Stimulated activated naive B cell treated with anti-CD40 and anti-IgM and Interleukin-4, amounts not matched to agents 10 μg/mL and 1 μg/mL and 100 μg/mL, for 72 hours (primary cell): ENCODE results near the gene WARS2.

Experiments
- ATAC-seq, 2 donors: fragments of 150-1000 bp; cut with Tn5 transposase; replicated peaks; 2 replicates each; pipeline ENCODE4 v1.10.0; 2021; ENCODE audit warnings: moderate library complexity in 1 of 2
- DNase-seq: peaks from one replicate; pipeline ENCODE4 v3.0.0; 2021
- H3K27ac Mint-ChIP-seq: one replicate; pipeline ENCODE4 v1.8.0; 2022; ENCODE audit warnings: mild to moderate bottlenecking, mixed read lengths
- H3K27me3 Mint-ChIP-seq, 2 donors: one replicate each; pipeline ENCODE4 v1.8.0; 2022; ENCODE audit warnings: mixed read lengths in 2 of 2
- H3K36me3 Mint-ChIP-seq, 2 donors: one replicate each; pipeline ENCODE4 v1.8.0; 2022; ENCODE audit warnings: mixed read lengths in 2 of 2, mild to moderate bottlenecking in 1 of 2
- H3K4me1 Mint-ChIP-seq, 2 donors: one replicate each; pipeline ENCODE4 v1.8.0; 2022; ENCODE audit warnings: mixed read lengths in 2 of 2, mild to moderate bottlenecking in 1 of 2
- H3K4me3 Mint-ChIP-seq, 2 donors: one replicate each; pipeline ENCODE4 v1.8.0; 2022; ENCODE audit warnings: mild to moderate bottlenecking in 2 of 2, mixed read lengths in 2 of 2, moderate library complexity in 1 of 2
- H3K9me3 Mint-ChIP-seq, 2 donors: one replicate each; pipeline ENCODE4 v1.8.0; 2022; ENCODE audit warnings: mixed read lengths in 2 of 2, mild to moderate bottlenecking in 1 of 2

Gene WARS2

GRCh38 chr1:118991448-118991847, 149.0 kb downstream of the WARS2 start:
- DNase-seq (no peak), ATAC-seq (no peak)
- Mint-ChIP-seq H3K36me3 (peaks cover 0 to 20% of the 10 kb centered on the region in 2 donors), H3K27me3 (peaks cover 90 to 92% of the 10 kb centered on the region in 2 donors), H3K27ac (peak overlapping the region; percentile 85), H3K4me3 (no peak overlapping the region), H3K4me1 (peaks cover 18 to 31% of the 10 kb centered on the region in 2 donors), H3K9me3 (peaks cover 0 to 7% of the 10 kb centered on the region in 2 donors)

GRCh38 chr1:118990513-118991152, 149.8 kb downstream of the WARS2 start:
- Mint-ChIP-seq H3K27ac (peak overlapping the region; percentile 85), H3K9me3 (peaks cover 0 to 7% of the 10 kb centered on the region in 2 donors), H3K4me1 (peaks cover 21 to 35% of the 10 kb centered on the region in 2 donors), H3K27me3 (peaks cover 92 to 96% of the 10 kb centered on the region in 2 donors), H3K36me3 (peaks cover 0 to 23% of the 10 kb centered on the region in 2 donors), H3K4me3 (peak overlapping the region in 1 of 2 donors; percentile 25)
- no peak for DNase-seq
- ATAC-seq, result no peak

GRCh38 chr1:118989878-118990378, 150.5 kb downstream of the WARS2 start:
- H3K9me3 Mint-ChIP-seq, result peaks cover 0 to 7% of the 10 kb centered on the region in 2 donors
- peaks cover 3 to 30% of the 10 kb centered on the region in 2 donors for H3K36me3 Mint-ChIP-seq
- H3K4me3 Mint-ChIP-seq, result peak overlapping the region in 1 of 2 donors; percentile 25
- ATAC-seq (no peak), DNase-seq (no peak)
- H3K27ac Mint-ChIP-seq, result peak overlapping the region; percentile 85
- peaks cover 93 to 96% of the 10 kb centered on the region in 2 donors for H3K27me3 Mint-ChIP-seq
- peaks cover 28 to 42% of the 10 kb centered on the region in 2 donors for H3K4me1 Mint-ChIP-seq

- H3K4me1 Mint-ChIP-seq, result peaks cover 34 to 49% of the 10 kb centered on the region in 2 donors
- peaks cover 91 to 96% of the 10 kb centered on the region in 2 donors for H3K27me3 Mint-ChIP-seq
- H3K9me3 Mint-ChIP-seq, result peaks cover 0 to 7% of the 10 kb centered on the region in 2 donors
- peak overlapping the region in 1 of 2 donors; percentile 6 for H3K4me3 Mint-ChIP-seq
- ATAC-seq, result no peak
- peak overlapping the region; percentile 86 for H3K27ac Mint-ChIP-seq
- DNase-seq, result no peak
- peaks cover 6 to 33% of the 10 kb centered on the region in 2 donors for H3K36me3 Mint-ChIP-seq
Measured at GRCh38 chr1:118989006-118989815, 151.2 kb downstream of the WARS2 start.

GRCh38 chr1:118988186-118989005, 152.1 kb downstream of the WARS2 start, which contains the start of gene TBX15:
TBX15 (minus strand) TSS chr1:118988343; CDS start chr1:118987795, 548 bp downstream.
- Mint-ChIP-seq H3K9me3 (peaks cover 0 to 11% of the 10 kb centered on the region in 2 donors), H3K4me3 (peak within 1 kb of the TSS; percentile 78 to 81), H3K27ac (peak within 1 kb of the TSS; percentile 89), H3K36me3 (peaks cover 13 to 37% of the 10 kb centered on the region in 2 donors), H3K4me1 (peaks cover 34 to 57% of the 10 kb centered on the region in 2 donors), H3K27me3 (peaks cover 91 to 96% of the 10 kb centered on the region in 2 donors)
- DNase-seq (no peak), ATAC-seq (no peak)

- peak overlapping the region; percentile 89 for H3K27ac Mint-ChIP-seq
- H3K27me3 Mint-ChIP-seq, result peaks cover 96 to 99% of the 10 kb centered on the region in 2 donors
- no peak for DNase-seq
- peaks cover 34 to 61% of the 10 kb centered on the region in 2 donors for H3K4me1 Mint-ChIP-seq
- ATAC-seq, result no peak
- H3K4me3 Mint-ChIP-seq, result peak overlapping the region; percentile 78 to 81
- peaks cover 3 to 12% of the 10 kb centered on the region in 2 donors for H3K9me3 Mint-ChIP-seq
- H3K36me3 Mint-ChIP-seq, result peaks cover 13 to 37% of the 10 kb centered on the region in 2 donors
Measured at GRCh38 chr1:118987468-118988185, 152.8 kb downstream of the WARS2 start.

- Mint-ChIP-seq H3K9me3 (peaks cover 3 to 8% of the 10 kb centered on the region in 2 donors), H3K4me1 (peaks cover 33 to 54% of the 10 kb centered on the region in 2 donors), H3K4me3 (peak overlapping the region; percentile 78 to 81), H3K27ac (peak overlapping the region; percentile 89), H3K36me3 (peaks cover 13 to 33% of the 10 kb centered on the region in 2 donors), H3K27me3 (peaks cover 89 to 100% of the 10 kb centered on the region in 2 donors)
- DNase-seq (no peak), ATAC-seq (no peak)
Measured at GRCh38 chr1:118986555-118987467, 153.6 kb downstream of the WARS2 start.

GRCh38 chr1:118985640-118986554, 154.6 kb downstream of the WARS2 start:
- H3K9me3 Mint-ChIP-seq, result peaks cover 3 to 5% of the 10 kb centered on the region in 2 donors
- no peak for ATAC-seq
- peak overlapping the region; percentile 89 for H3K27ac Mint-ChIP-seq
- H3K4me3 Mint-ChIP-seq, result peak overlapping the region; percentile 62 to 75
- peaks cover 86 to 99% of the 10 kb centered on the region in 2 donors for H3K27me3 Mint-ChIP-seq
- DNase-seq, result no peak
- peaks cover 13 to 28% of the 10 kb centered on the region in 2 donors for H3K36me3 Mint-ChIP-seq
- H3K4me1 Mint-ChIP-seq, result peaks cover 31 to 54% of the 10 kb centered on the region in 2 donors

GRCh38 chr1:118984722-118985639, 155.5 kb downstream of the WARS2 start:
- no peak for ATAC-seq
- Mint-ChIP-seq H3K9me3 (peaks cover 3 to 5% of the 10 kb centered on the region in 2 donors), H3K4me3 (peak overlapping the region; percentile 62 to 75), H3K27me3 (peaks cover 84 to 99% of the 10 kb centered on the region in 2 donors), H3K4me1 (peaks cover 31 to 56% of the 10 kb centered on the region in 2 donors), H3K27ac (peak overlapping the region; percentile 89), H3K36me3 (peaks cover 13 to 28% of the 10 kb centered on the region in 2 donors)
- DNase-seq, result no peak

GRCh38 chr1:118984086-118984721, 156.2 kb downstream of the WARS2 start:
- Mint-ChIP-seq H3K27ac (peak overlapping the region; percentile 89), H3K4me1 (peaks cover 32 to 59% of the 10 kb centered on the region in 2 donors)

More at GRCh38 chr1:118984086-118984721, 156.2 kb downstream of the WARS2 start:
- ATAC-seq, result no peak
- H3K4me3 Mint-ChIP-seq, result peak overlapping the region; percentile 17 to 75
- peaks cover 84 to 99% of the 10 kb centered on the region in 2 donors for H3K27me3 Mint-ChIP-seq
- peaks cover 13 to 28% of the 10 kb centered on the region in 2 donors for H3K36me3 Mint-ChIP-seq
- peaks cover 3 to 7% of the 10 kb centered on the region in 2 donors for H3K9me3 Mint-ChIP-seq
- no peak for DNase-seq
